CD4-positive, alpha-beta T cell (primary cell): ENCODE measurements around the gene PTGES2. TPM values are rescaled to one million over a fixed set of nuclear protein-coding genes. Genes with fewer than 3 reads are reported as not detected.

Experiments
- ATAC-seq: fragments of 200-7000 bp; cut with Tn5 transposase; one replicate; pipeline ENCODE4 v1.10.0; 2022; ENCODE audit warnings: mild to moderate bottlenecking; ENCODE audit not compliant: poor library complexity
- CTCF ChIA-PET: fragments of 350-600 bp; sonication (Branson Sonifier 250); formaldehyde crosslinking; loops from one replicate; lab custom pipeline; 2021; ENCODE audit warnings: antibody characterized with exemption, inconsistent platforms; lab: Charles Lee
- POLR2A ChIA-PET: fragments of 350-600 bp; sonication (Branson Sonifier 250); formaldehyde crosslinking; loops from one replicate; lab custom pipeline; 2021; ENCODE audit warnings: antibody characterized with exemption, inconsistent platforms; lab: Charles Lee
- DNase-seq, 14 experiments: peaks; one replicate each; pipeline ENCODE4 v3.0.0-alpha.2; 2013 to 2020; ENCODE audit warnings: mixed read lengths in 2 of 14
- H3K27ac ChIP-seq, 2 donors: one replicate each; pipeline versions ENCODE4 v1.5.1 to v1.7.0; 2013; ENCODE audit warnings: low read length in 2 of 2, low read depth in 1 of 2, mild to moderate bottlenecking in 1 of 2
- H3K27me3 ChIP-seq, 2 experiments: 1 replicate in 1 of 2; 2 replicates in 1 of 2; pipeline versions ENCODE4 v1.6.1 to v1.7.0; 2013; ENCODE audit warnings: low read length in 2 of 2, control low read depth in 1 of 2, mild to moderate bottlenecking in 1 of 2, moderate library complexity in 1 of 2; ENCODE audit not compliant: insufficient read depth in 2 of 2, control insufficient read depth in 1 of 2
- H3K36me3 ChIP-seq: one replicate; pipeline ENCODE4 v1.6.1; 2013; ENCODE audit warnings: low read length, control low read depth; ENCODE audit not compliant: insufficient read depth
- H3K4me1 ChIP-seq: one replicate; pipeline ENCODE4 v1.6.1; 2013; ENCODE audit warnings: low read length, control low read depth; ENCODE audit not compliant: insufficient read depth
- H3K4me3 ChIP-seq: one replicate; pipeline ENCODE4 v1.5.1; 2013; ENCODE audit warnings: mild to moderate bottlenecking, low read length, moderate library complexity
- H3K9me3 ChIP-seq, 2 experiments: 1 replicate in 1 of 2; 2 replicates in 1 of 2; pipeline versions ENCODE4 v1.6.1 to v1.7.0; 2013; ENCODE audit warnings: low read length in 2 of 2, mild to moderate bottlenecking in 2 of 2, control low read depth in 1 of 2, moderate library complexity in 1 of 2; ENCODE audit not compliant: control insufficient read depth in 1 of 2, insufficient read depth in 1 of 2
- H3K27ac Mint-ChIP-seq: one replicate; pipeline ENCODE4 v1.8.0; 2020; ENCODE audit warnings: mixed read lengths
- H3K27me3 Mint-ChIP-seq: one replicate; pipeline ENCODE4 v1.8.0; 2021; ENCODE audit warnings: mixed read lengths
- H3K36me3 Mint-ChIP-seq: one replicate; pipeline ENCODE4 v1.8.0; 2021; ENCODE audit warnings: low read depth, mixed read lengths
- H3K4me1 Mint-ChIP-seq: one replicate; pipeline ENCODE4 v1.8.0; 2021; ENCODE audit warnings: low read depth, mixed read lengths
- H3K4me3 Mint-ChIP-seq: one replicate; pipeline ENCODE4 v1.8.0; 2020; ENCODE audit warnings: mild to moderate bottlenecking, mixed read lengths
- H3K9me3 Mint-ChIP-seq: one replicate; pipeline ENCODE4 v1.8.0; 2020; ENCODE audit warnings: mixed read lengths
- CTCF ChIP-seq: fragments of 200-600 bp; IDR thresholded peaks from one replicate; pipeline ENCODE4 v1.8.0; 2022; ENCODE audit warnings: antibody characterized with exemption, mild to moderate bottlenecking
- intact Hi-C, 2 experiments: fragments of 100-400 bp; cut with DNase I in 1 of 2; cut with micrococcal nuclease in 1 of 2; formaldehyde crosslinking; loops; one replicate each; pipeline versions ENCODE4 v1.15.1 to v1.9.0; 2023 to 2025; cut with DNase I, micrococcal nuclease
- total RNA-seq, 174 experiments: library from RNA in 2 of 174; stranded (reverse) in 2 of 174; gene quantifications; one replicate each; pipeline ENCODE4 v1.2.3 and lab custom pipeline; 2021 to 2026

PTGES2 gene
- total RNA-seq, 2 experiments from 2014 or later = 43.7 to 43.8 TPM

GRCh38 chr9:128093011-128093410, 34.5 kb downstream of the PTGES2 start:
- H3K36me3 ChIP-seq = peaks cover 24% of the 10 kb centered on the region
- ChIA-PET CTCF (interaction anchor here (1.0 to 3.5 kb wide), 2 partner anchors 25 to 53 kb away, joined by 3 to 12 read pairs; no protein-coding TSS in a partner anchor), POLR2A (interaction anchor here (0.6 to 5.0 kb wide), 10 partner anchors 8 to 155 kb away, joined by 3 to 39 read pairs (median 7); partner anchors contain the start of genes DPM2, NAIF1 and SLC25A25)
- no peak for TF ChIP-seq CTCF
- Mint-ChIP-seq H3K9me3 (no peaks in the 10 kb centered on the region), H3K4me1 (peaks cover 77% of the 10 kb centered on the region), H3K27ac (peak overlapping the region; percentile 90), H3K36me3 (peaks cover 19% of the 10 kb centered on the region), H3K27me3 (no peaks in the 10 kb centered on the region), H3K4me3 (peak overlapping the region; percentile 11)
- intact Hi-C loops = no loop called here
- DNase-seq (peak in 3 of 14 experiments; percentile 30 to 68 (median 68)), ATAC-seq (peak; percentile 51)
- peak overlapping the region; percentile 4 to 62 for H3K27ac ChIP-seq
- H3K9me3 ChIP-seq = no peaks in the 10 kb centered on the region
- H3K27me3 ChIP-seq = no peaks in the 10 kb centered on the region
- peaks cover 81% of the 10 kb centered on the region for H3K4me1 ChIP-seq
- H3K4me3 ChIP-seq = no peak overlapping the region

- Histone ChIP-seq H3K4me1 (peaks cover 77% of the 10 kb centered on the region), H3K9me3 (no peaks in the 10 kb centered on the region), H3K4me3 (no peak overlapping the region), H3K27ac (peak overlapping the region; percentile 4 to 62), H3K36me3 (peaks cover 24% of the 10 kb centered on the region), H3K27me3 (no peaks in the 10 kb centered on the region)
- no peak for TF ChIP-seq CTCF
- intact Hi-C loops = no loop called here
- ChIA-PET CTCF (interaction anchor here (1.0 to 3.5 kb wide), 2 partner anchors 25 to 53 kb away, joined by 3 to 12 read pairs; no protein-coding TSS in a partner anchor), POLR2A (interaction anchor here (0.6 to 5.0 kb wide), 11 partner anchors 7 to 154 kb away, joined by 3 to 39 read pairs (median 6); partner anchors contain the start of genes DPM2, NAIF1 and SLC25A25)
- no peak for DNase-seq
- peaks cover 19% of the 10 kb centered on the region for H3K36me3 Mint-ChIP-seq
- H3K9me3 Mint-ChIP-seq = no peaks in the 10 kb centered on the region
- H3K4me1 Mint-ChIP-seq = peaks cover 77% of the 10 kb centered on the region
- ATAC-seq = no peak
- peak overlapping the region; percentile 25 for H3K4me3 Mint-ChIP-seq
- H3K27me3 Mint-ChIP-seq = no peaks in the 10 kb centered on the region
- peak overlapping the region; percentile 90 for H3K27ac Mint-ChIP-seq
These were observed 35.1 kb downstream of the PTGES2 start for GRCh38 chr9:128092199-128092977.

GRCh38 chr9:128091571-128091970, 36.0 kb downstream of the PTGES2 start:
- no peaks in the 10 kb centered on the region for H3K9me3 Mint-ChIP-seq
- H3K27ac ChIP-seq = no peak overlapping the region
- DNase-seq (peak in 1 of 14 experiments; percentile 32), ATAC-seq (no peak)
- H3K4me1 Mint-ChIP-seq = peaks cover 70% of the 10 kb centered on the region
- no peak overlapping the region for H3K4me3 ChIP-seq
- H3K36me3 ChIP-seq = peaks cover 22% of the 10 kb centered on the region
- H3K27me3 ChIP-seq = no peaks in the 10 kb centered on the region
- CTCF ChIA-PET = interaction anchor here (3.5 kb wide), 1 partner anchor 26 kb away, joined by 12 read pairs; no protein-coding TSS in a partner anchor
- H3K27ac Mint-ChIP-seq = peak overlapping the region; percentile 90
- no peaks in the 10 kb centered on the region for H3K27me3 Mint-ChIP-seq
- TF ChIP-seq CTCF = no peak
- no peaks in the 10 kb centered on the region for H3K9me3 ChIP-seq
- peak overlapping the region; percentile 76 for H3K4me3 Mint-ChIP-seq
- H3K36me3 Mint-ChIP-seq = peaks cover 15% of the 10 kb centered on the region
- H3K4me1 ChIP-seq = peaks cover 74% of the 10 kb centered on the region
- intact Hi-C loops = no loop called here
- POLR2A ChIA-PET = interaction anchor here (1.0 to 5.0 kb wide), 7 partner anchors 8 to 738 kb away, joined by 3 to 39 read pairs (median 5); partner anchors contain the start of genes NAIF1, SLC25A25 and SPOUT1
